ENCODE data around the gene L3MBTL1.

L3MBTL1 gene

DNA sequence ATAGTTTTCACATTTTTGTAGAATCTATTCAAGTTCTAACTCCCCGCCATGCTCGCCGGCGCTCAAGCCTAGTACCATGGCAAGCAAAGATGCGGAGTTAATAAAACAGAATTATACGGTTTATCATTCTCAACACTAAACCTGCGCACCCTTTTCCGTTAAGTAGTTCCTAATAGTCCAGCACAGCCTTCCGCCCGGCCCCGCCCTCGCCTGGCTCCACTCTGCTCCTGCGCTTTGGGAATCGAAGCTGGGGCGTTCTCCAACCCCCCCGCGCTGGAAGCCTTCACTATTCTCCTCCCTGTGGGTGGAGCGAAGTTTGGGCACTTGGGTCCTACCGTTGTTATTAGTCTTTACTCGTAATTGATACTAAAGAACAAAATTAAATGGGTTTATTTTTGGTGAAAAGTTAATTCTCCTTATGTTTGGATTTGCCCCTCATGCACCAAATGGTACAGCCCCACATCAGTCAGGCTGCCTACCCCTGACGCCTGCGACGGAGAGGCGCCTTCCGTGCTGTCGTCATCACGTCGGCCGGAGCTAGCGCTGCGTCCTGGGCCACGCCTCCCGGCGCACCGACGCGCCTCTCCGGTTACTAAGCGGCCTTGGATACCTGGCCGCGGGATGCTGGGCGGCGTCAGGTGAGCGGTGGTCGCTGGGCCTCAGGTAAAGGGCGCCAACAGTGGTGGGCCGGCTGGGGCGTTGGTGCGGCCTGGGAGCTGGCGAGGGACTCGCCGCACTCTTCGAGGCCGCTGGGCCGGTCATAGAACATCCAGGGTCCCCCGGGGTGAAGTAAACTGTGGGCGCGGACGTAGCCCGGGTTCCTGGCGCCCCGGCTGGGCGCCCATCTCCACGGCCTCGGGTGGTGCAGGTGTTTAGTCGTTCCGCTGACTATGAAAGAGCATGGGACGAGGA is 83.2 kb downstream of the L3MBTL1 start, which contains the start of gene IFT52:
TSS of gene IFT52 (plus strand) at position 546 of the 912 bp plus-strand sequence. CDS start 3,762 bp downstream, outside the sequence.
- peak; percentile 81 for DNase-seq (ENCODE audit: low read depth)

Data from fibroblast of the conjunctiva (primary cell).